NK-92 (cell line): ENCODE measurements around the gene SNX15.
"Not testable (repeated sequence)": the region's sequence is repeated elsewhere in the genome, so short reads cannot be mapped to it uniquely, and the experiment has no call there.

Experiments used
- DNase-seq: peaks from one replicate; lab custom pipeline; 2025; ENCODE audit not compliant: unreplicated experiment; lab: John Stamatoyannopoulos, UW

SNX15 gene

GRCh38 chr11:65014726-65015227 is 12.5 kb upstream of the SNX15 start:
- no peak for DNase-seq

DNA sequence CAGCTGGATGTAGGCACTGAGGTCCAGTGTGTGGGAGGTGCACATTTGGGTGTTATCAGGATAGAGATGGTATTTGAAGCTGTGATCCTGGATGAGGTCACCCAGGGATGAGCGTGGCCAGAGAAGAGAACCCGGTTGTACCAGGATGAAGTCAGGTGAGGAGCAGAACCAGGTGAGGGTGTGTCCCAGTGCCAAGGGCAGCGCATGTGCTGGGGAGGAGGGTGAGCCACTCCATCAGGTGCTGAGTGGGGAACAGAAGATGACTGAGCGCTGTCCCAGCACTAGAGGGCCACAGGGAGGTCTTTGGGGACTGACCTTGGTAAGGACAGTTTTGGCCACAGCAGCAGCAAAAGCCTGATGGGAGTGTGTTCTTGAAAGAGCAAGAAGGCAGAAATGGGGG is 10.5 kb upstream of the SNX15 start:
- DNase-seq, result no peak

DNA sequence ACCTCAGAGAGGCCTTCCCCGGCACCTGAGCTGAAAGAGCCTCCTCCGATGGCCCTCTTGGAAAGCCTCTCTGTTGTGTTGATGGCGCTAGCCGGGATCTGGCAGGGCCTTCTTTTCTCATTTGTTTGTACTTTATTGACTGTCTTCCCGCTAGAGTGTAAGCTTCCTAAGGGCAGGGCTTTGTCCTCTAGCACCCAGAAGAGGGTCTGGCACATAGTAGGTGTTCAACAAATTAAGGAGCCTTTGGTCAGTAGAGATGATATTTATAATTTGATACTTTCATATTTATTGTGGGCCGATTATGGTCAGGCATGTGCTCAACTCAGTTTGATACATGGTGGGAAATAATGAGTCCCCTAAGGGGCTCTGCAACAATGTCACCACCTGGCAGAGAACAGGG is 9.3 kb upstream of the SNX15 start:
- no peak for DNase-seq

DNA sequence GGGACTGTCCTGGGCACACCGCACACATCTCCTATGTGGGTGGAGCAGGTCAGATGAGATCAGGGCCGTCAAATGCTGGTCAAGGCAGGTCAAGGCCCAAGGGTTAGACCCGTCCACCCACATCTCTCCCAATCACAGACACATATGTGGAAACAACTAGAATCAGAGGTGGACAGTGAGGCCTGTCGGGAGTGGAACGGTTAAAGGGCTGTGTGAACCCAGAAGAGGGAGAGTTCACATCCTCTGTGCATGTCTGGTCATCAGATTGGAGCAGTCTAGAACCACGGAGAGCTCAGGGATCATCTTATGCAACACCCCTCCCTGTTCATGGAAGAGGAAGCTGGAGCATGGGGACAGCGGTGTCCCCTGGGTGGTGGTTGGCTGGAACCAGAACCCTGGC is 7.4 kb upstream of the SNX15 start:
- DNase-seq, result no peak

DNA sequence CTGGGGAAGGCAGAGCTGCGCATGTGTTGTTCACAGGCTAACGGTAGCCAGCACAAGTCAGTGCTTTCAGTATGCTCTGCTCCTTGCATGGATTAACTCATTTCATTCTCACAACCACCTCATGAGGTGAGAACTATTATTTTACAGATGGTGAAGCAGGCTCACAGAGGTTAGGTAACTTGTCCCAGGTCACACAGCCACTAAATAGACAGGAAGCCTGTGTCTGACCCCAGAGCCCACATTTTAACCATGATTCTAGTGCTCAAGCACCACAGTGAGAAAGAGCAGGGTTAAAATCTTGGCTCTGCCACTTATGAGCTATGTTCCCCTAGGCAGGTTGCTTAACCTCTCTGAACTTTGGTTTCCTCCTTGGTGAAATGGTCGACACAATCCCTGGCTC is 6.2 kb upstream of the SNX15 start:
- DNase-seq, result no peak

- DNase-seq, result no peak
These were observed 5.7 kb upstream of the SNX15 start for GRCh38 chr11:65021509-65021908.

GRCh38 chr11:65023502-65023901 is 3.7 kb upstream of the SNX15 start:
- not testable (repeated sequence) for DNase-seq

GRCh38 chr11:65026810-65027209 is 429 bp upstream of the SNX15 start:
- DNase-seq, result no peak

DNA sequence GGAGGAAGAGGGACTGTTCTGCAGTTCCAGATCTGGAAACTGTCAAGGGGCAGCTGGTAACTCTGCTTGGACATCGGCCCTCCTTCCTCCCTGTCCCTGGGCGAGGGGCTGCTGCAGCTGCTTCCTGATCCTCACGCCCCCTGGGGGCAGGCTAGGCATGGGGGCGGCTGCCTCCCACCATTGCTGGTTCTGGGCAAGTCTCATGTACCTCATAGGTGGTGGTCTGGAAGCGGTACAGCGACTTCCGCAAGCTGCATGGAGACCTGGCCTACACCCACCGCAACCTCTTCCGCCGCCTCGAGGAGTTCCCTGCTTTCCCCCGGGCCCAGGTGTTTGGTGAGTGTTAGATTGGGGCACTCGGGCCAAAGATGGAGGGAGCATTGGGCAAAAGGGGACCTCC is 5.0 kb downstream of the SNX15 start:
- no peak for DNase-seq

DNA sequence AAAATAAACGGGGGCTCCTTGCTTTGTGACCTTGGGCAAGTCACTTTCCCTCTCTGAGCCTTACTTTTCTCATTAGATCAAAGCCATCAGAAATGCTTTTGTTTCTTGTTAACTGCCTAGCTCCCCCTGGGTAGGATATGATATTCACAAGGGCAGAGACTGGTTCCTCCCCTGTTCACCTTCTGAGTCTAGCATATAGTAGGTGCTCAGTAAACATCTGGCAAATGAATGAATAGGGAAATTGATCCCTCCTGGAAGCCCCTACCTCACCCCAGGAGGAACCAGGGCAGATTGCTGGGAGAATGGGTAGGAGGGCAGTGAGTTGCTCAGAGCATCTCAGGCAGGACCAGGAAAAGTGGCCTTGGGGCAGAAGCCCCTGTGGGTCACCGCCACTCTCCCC is 7.2 kb downstream of the SNX15 start:
- DNase-seq, result no peak

DNA sequence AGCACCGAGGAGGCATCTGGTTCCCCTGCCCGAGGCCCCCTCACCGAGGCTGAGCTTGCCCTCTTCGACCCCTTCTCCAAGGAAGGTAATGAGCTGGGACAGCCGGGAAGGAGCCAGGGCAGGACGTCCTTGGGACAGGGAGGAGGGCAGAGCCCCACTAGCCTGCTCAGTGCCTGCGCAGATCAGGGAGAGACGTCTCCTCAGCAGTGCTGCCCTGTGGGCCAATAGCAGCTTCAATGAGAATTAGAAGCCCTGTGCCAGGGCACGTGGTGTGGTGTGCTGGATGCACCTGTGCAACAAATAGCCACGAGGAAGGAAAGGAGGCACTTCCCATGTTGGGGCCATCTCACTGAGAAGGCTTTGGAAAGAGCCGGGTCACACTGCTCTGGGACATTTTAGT is 8.3 kb downstream of the SNX15 start:
- DNase-seq, result no peak

DNA sequence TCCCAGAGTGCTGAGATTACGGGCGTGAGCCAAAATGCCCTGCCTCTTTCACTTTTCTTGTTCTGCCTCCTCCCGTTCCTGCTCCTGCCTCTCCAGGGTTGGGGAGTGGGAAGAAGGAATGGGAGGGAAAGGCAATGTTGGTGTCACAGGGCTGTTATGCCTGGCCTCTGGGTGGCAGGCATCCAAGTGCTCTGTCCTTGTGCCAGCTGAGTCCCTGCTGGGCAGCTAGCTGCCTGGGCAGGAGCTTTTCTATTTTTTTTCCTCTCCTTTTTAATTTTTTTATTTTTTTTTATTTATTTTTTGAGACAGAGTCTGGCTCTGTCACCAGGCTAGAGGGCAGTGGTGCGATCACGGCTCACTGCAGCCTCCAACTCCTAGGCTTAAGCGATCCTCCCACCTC is 9.7 kb downstream of the SNX15 start:
- no peak for DNase-seq

GRCh38 chr11:65040520-65040846 is 13.2 kb downstream of the SNX15 start:
- no peak for DNase-seq

DNA sequence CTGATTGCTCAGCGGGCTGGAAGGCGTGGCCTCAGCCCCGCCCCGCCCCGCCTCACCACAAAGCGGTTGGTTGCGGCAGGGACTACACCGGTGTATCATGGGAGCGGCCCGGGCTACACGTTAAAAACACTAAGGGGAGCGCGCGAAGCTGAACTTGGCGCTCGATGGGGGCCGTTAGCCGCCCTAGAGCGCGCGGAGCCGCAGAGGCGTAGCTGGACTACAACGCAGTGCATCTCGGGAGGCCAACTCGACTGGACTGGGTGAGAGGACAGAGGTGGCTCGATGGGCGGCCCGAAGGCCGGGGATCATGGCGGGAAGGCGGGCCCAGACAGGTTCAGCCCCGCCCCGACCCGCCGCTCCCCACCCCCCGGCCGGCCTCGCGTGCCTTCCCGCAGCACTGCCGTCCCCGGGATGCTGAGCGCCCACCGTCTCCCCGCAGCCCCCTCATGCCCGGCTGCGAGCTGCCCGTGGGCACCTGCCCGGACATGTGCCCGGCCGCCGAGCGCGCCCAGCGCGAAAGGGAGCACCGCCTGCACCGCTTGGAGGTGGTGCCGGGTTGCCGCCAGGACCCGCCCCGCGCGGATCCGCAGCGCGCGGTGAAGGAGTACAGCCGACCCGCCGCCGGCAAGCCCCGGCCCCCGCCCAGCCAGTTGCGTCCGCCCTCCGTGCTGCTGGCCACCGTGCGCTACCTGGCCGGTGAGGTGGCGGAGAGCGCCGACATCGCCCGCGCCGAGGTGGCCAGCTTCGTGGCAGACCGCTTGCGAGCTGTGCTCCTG is 13.8 kb downstream of the SNX15 start, which contains the start of gene SAC3D1:
SAC3D1 (plus strand) TSS at position 364 of the 776 bp plus-strand sequence; CDS start at position 447, 83 bp downstream.
- DNase-seq, result peak; percentile 10

- DNase-seq, result no peak
These were observed 15.7 kb downstream of the SNX15 start for GRCh38 chr11:65042891-65043290.

DNA sequence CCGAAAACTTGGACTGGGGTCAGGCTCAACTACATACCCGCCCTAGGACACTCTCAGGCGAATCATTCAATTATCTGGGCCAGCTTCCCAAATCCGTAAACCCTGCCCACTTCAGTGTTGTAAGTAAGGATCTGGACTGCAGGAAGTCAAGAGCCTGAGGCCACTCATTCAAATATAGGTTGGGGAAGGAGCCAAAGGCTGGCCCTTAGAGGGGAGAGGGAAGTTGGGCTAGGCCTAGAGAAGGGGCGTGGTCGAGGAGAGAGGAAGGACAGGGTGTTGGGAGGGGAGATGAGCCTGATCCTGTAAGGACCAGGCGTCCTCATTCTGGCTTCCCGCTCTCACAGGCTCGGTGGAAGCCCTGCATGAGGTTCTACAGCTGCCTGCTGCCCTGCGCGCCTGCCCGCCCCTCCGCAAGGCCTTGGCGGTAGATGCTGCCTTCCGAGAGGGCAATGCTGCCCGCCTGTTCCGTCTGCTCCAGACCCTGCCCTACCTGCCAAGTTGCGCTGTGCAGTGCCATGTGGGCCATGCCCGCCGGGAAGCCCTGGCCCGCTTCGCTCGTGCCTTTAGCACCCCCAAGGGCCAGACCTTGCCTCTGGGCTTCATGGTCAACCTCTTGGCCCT is 16.8 kb downstream of the SNX15 start:
- no peak for DNase-seq

DNA sequence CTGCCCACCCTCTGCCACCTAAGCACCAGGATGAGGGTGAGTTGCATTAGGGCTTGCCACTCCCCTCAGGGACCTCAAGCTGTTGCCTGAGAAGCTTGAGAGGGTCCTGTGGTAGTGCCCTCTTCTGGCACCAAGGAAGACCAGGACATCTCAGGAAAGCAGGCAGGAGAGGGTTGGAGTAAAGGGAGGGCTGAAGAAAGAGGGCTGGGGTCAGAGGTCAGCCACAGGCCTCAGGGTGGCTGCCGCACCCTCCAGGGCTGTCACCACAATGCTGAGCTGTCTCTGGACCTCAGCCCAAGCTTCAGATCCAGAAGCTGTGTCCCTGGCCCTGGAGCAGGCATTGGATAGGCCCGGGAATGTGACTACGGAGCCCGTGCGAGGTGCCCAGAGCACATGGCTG is 17.8 kb downstream of the SNX15 start:
- DNase-seq, result no peak

DNA sequence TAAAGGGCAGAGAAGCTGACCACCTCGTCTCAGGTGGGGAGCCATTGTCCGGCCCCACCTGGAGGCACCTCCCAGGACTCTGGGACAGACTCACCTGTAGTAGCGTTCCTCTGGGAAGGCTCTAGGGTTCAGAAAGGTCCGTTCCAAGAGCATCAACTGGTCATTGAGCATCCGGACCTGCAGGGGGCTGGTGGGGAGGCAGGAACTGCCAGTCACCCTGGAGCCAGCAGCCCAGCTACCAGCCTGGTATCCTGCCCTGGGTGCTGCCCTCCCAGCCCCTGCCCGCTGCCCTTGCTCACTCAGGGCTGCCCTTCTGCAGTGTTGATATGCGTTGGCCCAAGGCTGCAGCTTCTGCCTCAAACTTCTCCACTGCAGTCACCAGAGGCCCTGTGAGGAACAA is 18.5 kb downstream of the SNX15 start:
- no peak for DNase-seq

GRCh38 chr11:65047581-65048422 is 20.6 kb downstream of the SNX15 start:
- DNase-seq, result no peak

DNA sequence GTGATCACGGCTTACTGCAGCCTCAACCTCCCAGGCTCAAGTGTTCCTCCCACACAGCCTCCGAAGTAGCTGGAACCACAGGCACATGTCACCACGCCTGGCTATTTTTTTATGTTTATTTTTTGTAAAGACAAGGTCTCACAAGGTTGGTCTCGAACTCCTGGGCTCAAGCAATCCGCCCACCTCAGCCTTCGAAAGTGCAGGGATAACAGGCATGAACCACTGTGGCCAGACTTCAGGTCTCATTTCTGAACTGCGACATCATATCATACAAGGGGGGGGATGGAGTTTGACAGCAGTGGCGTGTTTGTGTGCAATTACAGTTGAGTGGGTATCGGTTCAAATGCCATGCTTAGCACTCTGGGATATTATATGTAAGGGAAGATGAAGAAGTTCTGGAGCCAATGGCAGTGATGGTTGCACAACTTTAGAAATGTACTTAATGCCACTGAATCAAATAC is 24.2 kb downstream of the SNX15 start:
- no peak for DNase-seq

DNA sequence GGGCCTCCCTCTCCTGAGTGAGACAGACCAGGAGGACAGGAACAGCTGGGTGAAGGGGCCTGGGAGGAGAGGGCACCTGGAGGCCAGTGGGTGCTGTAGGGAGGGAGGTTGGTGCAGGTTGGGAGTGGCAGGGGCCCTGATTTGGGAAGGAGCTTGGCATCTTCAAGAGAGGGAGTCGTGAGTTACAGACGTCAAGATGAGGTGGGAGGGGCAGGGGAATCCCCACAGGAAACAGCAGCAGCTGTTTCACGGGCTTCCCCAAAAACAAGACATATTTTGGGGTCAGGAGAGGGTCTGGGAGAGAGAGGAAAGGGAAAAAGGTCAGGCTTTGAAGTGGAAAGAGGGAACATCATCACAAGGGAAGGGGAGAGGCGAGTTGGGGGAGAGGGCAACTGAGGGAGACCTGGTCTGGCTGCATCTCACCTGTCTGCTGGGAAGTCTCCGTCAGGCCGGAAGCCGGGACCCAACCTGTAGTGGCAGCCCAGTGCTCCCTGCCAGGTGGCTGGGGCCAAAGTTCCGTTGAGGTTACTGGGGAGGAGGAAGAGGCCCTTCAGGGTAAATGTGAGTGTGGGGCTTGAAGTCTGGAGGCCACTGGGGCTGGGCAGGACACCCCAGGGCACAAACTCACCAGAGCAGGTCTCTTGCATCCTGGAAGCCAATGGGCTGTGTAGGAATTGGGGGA is 26.7 kb downstream of the SNX15 start:
- no peak for DNase-seq
